HepG2 (cell line): ENCODE data around the gene RANBP3. TPM values are rescaled to one million over a fixed set of nuclear protein-coding genes. Genes with fewer than 3 reads are reported as not detected.

Source experiments
- ATAC-seq: fragments of 200-7000 bp; cut with Tn5 transposase; 3 replicates; pipeline ENCODE4 v1.9.1; 2020; ENCODE audit warnings: mild to moderate bottlenecking, moderate library complexity
- BruUV-seq: library from RNA; stranded (reverse); fragments of 400-500 nt; replicated peaks from 2 replicates; lab custom pipeline; 2021; lab: Mats Ljungman, UMichigan
- CTCF ChIA-PET: fragments of 300-600 bp; formaldehyde crosslinking; extraction: SDS; loops from one replicate; lab custom pipeline; 2021; ENCODE audit warnings: low total read pairs, inconsistent platforms, low intra/inter-chr PET ratio; lab: Yijun Ruan, JAX
- POLR2A ChIA-PET: fragments of 350-600 bp; sonication (Branson Sonifier 250); formaldehyde crosslinking; loops from one replicate; lab custom pipeline; 2020; ENCODE audit warnings: antibody characterized with exemption, inconsistent platforms; lab: Yijun Ruan, JAX
- DNase-seq: peaks from one replicate; pipeline ENCODE4 v3.0.0-alpha.2; 2015; ENCODE audit warnings: low spot score
- FAIRE-seq: peaks from 3 replicates; lab custom pipeline; 2011; peaks lifted over from hg19 to GRCh38; lab: Jason Lieb, UNC
- H2AFZ ChIP-seq: one replicate; pipeline ENCODE4 v1.6.1; 2011; ENCODE audit warnings: low read length, inconsistent platforms
- H3K27ac ChIP-seq: fragments of 300-600 bp; 3 replicates; pipeline ENCODE4 v1.8.0; 2011; ENCODE audit warnings: mixed run types, mild to moderate bottlenecking, mixed read lengths, low read length, inconsistent platforms; ENCODE audit not compliant: insufficient read depth; ENCODE audit errors: extremely low read length
- H3K27me3 ChIP-seq, 2 experiments: fragments of 200-600 bp in 1 of 2; 2 replicates in 1 of 2; 3 replicates in 1 of 2; pipeline versions ENCODE4 v1.6.0 to v1.8.0; 2011; ENCODE audit warnings: low read length in 2 of 2, mild to moderate bottlenecking in 2 of 2, moderate library complexity in 2 of 2, inconsistent platforms in 1 of 2; ENCODE audit not compliant: insufficient read depth in 2 of 2, control insufficient read depth in 1 of 2
- H3K36me3 ChIP-seq, 2 experiments: fragments of 200-600 bp in 1 of 2; replicated peaks in 1 of 2; 2 replicates in 1 of 2; 3 replicates in 1 of 2; pipeline versions ENCODE4 v1.5.1 to v1.8.0; 2011; ENCODE audit warnings: low read length in 2 of 2, inconsistent platforms in 1 of 2; ENCODE audit not compliant: insufficient read depth in 2 of 2, control insufficient read depth in 1 of 2
- H3K4me1 ChIP-seq: 2 replicates; pipeline ENCODE4 v1.5.1; 2012; ENCODE audit warnings: low read length, inconsistent platforms; ENCODE audit not compliant: insufficient read depth
- H3K4me2 ChIP-seq: 2 replicates; pipeline ENCODE4 v1.6.0; 2011; ENCODE audit warnings: low read depth, low read length, inconsistent platforms
- H3K4me3 ChIP-seq, 3 experiments: fragments of 200-600 bp in 1 of 3; sonication (generic), shearing (Covaris generic) in 1 of 3; replicated peaks in 1 of 3; 2 replicates each; pipeline ENCODE4 v1.5.1; 2011 to 2016; ENCODE audit warnings: low read length in 3 of 3, inconsistent platforms in 2 of 3, low read depth in 2 of 3, mild to moderate bottlenecking in 2 of 3, control low read depth in 1 of 3, mixed read lengths in 1 of 3; ENCODE audit not compliant: insufficient read depth in 1 of 3
- H3K79me2 ChIP-seq: one replicate; pipeline ENCODE4 v1.6.1; 2011; ENCODE audit warnings: low read length, inconsistent platforms; ENCODE audit not compliant: insufficient read depth
- H3K9ac ChIP-seq: 2 replicates; pipeline ENCODE4 v1.6.0; 2011; ENCODE audit warnings: mild to moderate bottlenecking, low read depth, low read length, inconsistent platforms; ENCODE audit not compliant: insufficient read depth
- H3K9me3 ChIP-seq: 2 replicates; pipeline ENCODE4 v1.5.1; 2012; ENCODE audit warnings: mild to moderate bottlenecking, low read length
- H4K20me1 ChIP-seq: 2 replicates; pipeline ENCODE4 v1.6.0; 2011; ENCODE audit warnings: inconsistent platforms, mild to moderate bottlenecking, low read length, moderate library complexity; ENCODE audit not compliant: insufficient read depth
- AGO1 ChIP-seq: fragments of 200-400 bp; formaldehyde crosslinking; IDR thresholded peaks from 2 replicates; pipeline ENCODE4 v1.6.1; 2017; ENCODE audit warnings: mild to moderate bottlenecking, low read depth, low read length, moderate library complexity; ENCODE audit not compliant: poor library complexity, severe bottlenecking
- DZIP1 ChIP-seq: sonication (generic); formaldehyde crosslinking; IDR thresholded peaks from 2 replicates; pipeline ENCODE4 v1.5.0; 2020; ENCODE audit warnings: mild to moderate bottlenecking, missing genetic modification reagents
- HBP1 ChIP-seq: IDR thresholded peaks from 2 replicates; pipeline ENCODE4 v1.6.1; 2016; ENCODE audit warnings: low read depth, control low read depth
- MAX ChIP-seq: IDR thresholded peaks from 2 replicates; pipeline ENCODE4 v1.6.1; 2012; ENCODE audit warnings: inconsistent platforms
- MEIS1 ChIP-seq: sonication (generic); formaldehyde crosslinking; IDR thresholded peaks from 2 replicates; pipeline ENCODE4 v1.9.0; 2021; ENCODE audit warnings: mild to moderate bottlenecking, missing genetic modification reagents, moderate library complexity, borderline replicate concordance
- MIXL1 ChIP-seq: IDR thresholded peaks from 2 replicates; pipeline ENCODE4 v1.6.1; 2016
- NRL ChIP-seq: sonication (generic); formaldehyde crosslinking; IDR thresholded peaks from 2 replicates; pipeline ENCODE4 v1.5.0; 2020; ENCODE audit warnings: missing genetic modification reagents, mild to moderate bottlenecking, moderate library complexity, borderline replicate concordance
- TGIF2 ChIP-seq: IDR thresholded peaks from 2 replicates; pipeline ENCODE4 v1.6.1; 2016; ENCODE audit warnings: control low read depth, missing compliant biosample characterization
- ZNF609 ChIP-seq: sonication (generic); formaldehyde crosslinking; IDR thresholded peaks from 2 replicates; pipeline ENCODE4 v1.4.0; 2020; ENCODE audit warnings: mild to moderate bottlenecking, missing genetic modification reagents, borderline replicate concordance
- WGBS: methylation state at CpG from one replicate; pipeline ENCODE4 v1.1.6; 2017; ENCODE audit warnings: low lambda C conversion rate; 5-methylcytosine and 5-hydroxymethylcytosine counted together
- in situ Hi-C: cut with HindIII; loops from 2 replicates; pipeline ENCODE4 v1.10.0; 2017; ENCODE audit warnings: low pct_unique_long_range_greater_than_20kb; ENCODE audit not compliant: extremely low pct_ligation_motif_present
- intact Hi-C: fragments of 100-400 bp; cut with micrococcal nuclease; formaldehyde crosslinking; loops from one replicate; pipeline ENCODE4 v1.10.0; 2022; ENCODE audit not compliant: unreplicated experiment
- polyA plus RNA-seq, 8 experiments: library from polyadenylated mRNA; depleted of rRNA in 3 of 8; stranded (reverse) in 7 of 8; unstranded in 1 of 8; fragments of >200 nt; fragmentation: Illumina TruSeq in 4 of 8; extraction: Trizol in 4 of 8; gene quantifications; 2 replicates each; pipeline versions ENCODE4 v1.2.1 to v1.2.3, GENCODE V29; 2011 to 2016; ENCODE audit warnings: low read depth in 4 of 8, missing spikeins in 1 of 8, mixed read lengths in 1 of 8; ENCODE audit not compliant: insufficient read depth in 1 of 8
- total RNA-seq, 5 experiments: library from RNA; depleted of rRNA; stranded (reverse); fragments of >200 nt; fragmentation: Illumina TruSeq; extraction: Trizol; gene quantifications; 2 replicates each; pipeline ENCODE4 v1.2.3, GENCODE V29; 2016; ENCODE audit warnings: low read depth in 1 of 5

The RANBP3 gene
- total and polyA plus RNA-seq, 2 of the 13 experiments (the other 11 are each of a cell fraction or from before 2014, with no cell fraction given): 39.5 to 149 TPM

- TF ChIP-seq HBP1 (CRISPR knock-in tag) (peak; percentile 42; the same call in 1 of the 2 replicates), TGIF2 (CRISPR knock-in tag) (0 out of 2 replicates have a peak, but pooled peaks have one; percentile 14)
Observed at GRCh38 chr19:5960005-5961001, 17.6 kb downstream of the RANBP3 start (continued).

GRCh38 chr19:5959260-5960004 is 18.5 kb downstream of the RANBP3 start:
- H3K27ac ChIP-seq: peak overlapping the region; percentile 95
- no TSS peak for BruUV-seq
- no peak for DNase-seq
- no peak overlapping the region for H3K4me3 ChIP-seq
- in situ Hi-C loops (no loop called here), intact Hi-C loops (no loop called here)
- ChIA-PET CTCF (no interaction called here), POLR2A (interaction anchor here (0.9 to 1.3 kb wide), 3 partner anchors 9 to 55 kb away, joined by 3 to 6 read pairs (median 5); no protein-coding TSS in a partner anchor)
- no peaks in the 10 kb centered on the region for H3K27me3 ChIP-seq
- H3K9ac ChIP-seq: peak overlapping the region; percentile 55
- no peak for ATAC-seq
- no peaks in the 10 kb centered on the region for H4K20me1 ChIP-seq
- no peak overlapping the region for H2AFZ ChIP-seq
- H3K79me2 ChIP-seq: peaks cover 89% of the 10 kb centered on the region
- H3K9me3 ChIP-seq: no peaks in the 10 kb centered on the region
- no peak for FAIRE-seq
- peaks cover 0 to 8% of the 10 kb centered on the region in 2 experiments; a peak in 3 of 5 replicates for H3K36me3 ChIP-seq
- H3K4me2 ChIP-seq: no peak overlapping the region; the same call in 1 of the 2 replicates
- WGBS: 80% methylated on average over 2 of the region's 14 CpGs
- H3K4me1 ChIP-seq: peaks cover 100% of the 10 kb centered on the region
- TF ChIP-seq ZNF609: 0 out of 2 replicates have a peak, but pooled peaks have one; percentile 9
- TF ChIP-seq NRL (CRISPR knock-in tag): peak; percentile 70
- TF ChIP-seq MEIS1 (CRISPR knock-in tag): 0 out of 2 replicates have a peak, but pooled peaks have one; percentile 39
- TF ChIP-seq AGO1: peak; percentile 5
- TF ChIP-seq MIXL1 (CRISPR knock-in tag): no peak
- TF ChIP-seq DZIP1 (CRISPR knock-in tag): peak; percentile 45; the same call in 1 of the 2 replicates
- 0 out of 2 replicates have a peak, but pooled peaks have one; percentile 72 for TF ChIP-seq MAX
